ENCODE measurements around the gene CLSTN2. TPM values are rescaled to one million over a fixed set of nuclear protein-coding genes. Genes with fewer than 3 reads are reported as not detected.

Gene CLSTN2
- total and polyA plus RNA-seq, 2 donors from 2014 or later = 2.0 to 12.0 TPM

DNA sequence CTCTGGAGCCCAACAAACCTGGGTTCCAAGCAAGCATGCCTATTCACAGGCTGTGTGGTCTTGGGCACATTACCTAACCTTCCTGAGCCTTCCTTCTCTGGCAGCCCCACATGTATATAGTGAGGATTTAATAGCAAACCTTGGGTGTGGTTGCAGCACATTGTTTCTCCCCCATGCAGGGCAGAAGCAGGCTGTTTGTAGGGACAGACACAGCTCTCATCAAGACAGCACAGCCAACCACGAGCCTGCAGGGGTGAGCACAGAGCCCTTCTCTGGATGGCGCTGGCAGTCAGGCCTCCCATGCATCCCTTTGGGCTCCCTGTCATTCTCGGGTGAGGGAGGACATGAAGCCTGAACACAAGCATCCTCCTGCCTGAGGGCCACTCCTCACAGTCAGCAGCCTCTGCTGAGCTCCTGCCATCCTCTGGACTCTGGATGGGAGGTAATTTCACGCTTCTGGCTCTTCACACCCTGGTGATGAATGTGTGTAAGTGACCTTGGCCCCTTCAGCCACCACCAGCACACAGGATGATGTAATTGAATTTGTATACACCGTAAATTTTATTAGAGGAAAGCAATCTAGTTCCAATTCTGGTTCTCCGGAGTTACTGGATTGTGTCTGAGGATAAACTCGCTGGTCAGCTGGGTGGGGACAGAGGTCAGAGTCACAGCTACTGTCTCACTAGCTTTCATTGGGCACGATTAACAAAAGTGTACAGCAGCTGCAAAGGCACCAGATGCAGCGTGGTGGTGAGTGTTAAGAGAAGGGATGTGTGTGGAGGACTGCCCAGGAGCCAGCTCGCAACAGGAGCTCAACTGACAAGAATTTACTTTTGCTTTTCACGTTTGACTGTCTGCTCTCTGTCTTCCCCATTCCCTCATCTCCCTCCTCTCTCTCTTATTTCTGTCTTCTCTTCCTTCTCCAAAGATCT lies 118.1 kb downstream of the CLSTN2 start:
- Histone ChIP-seq H3K4me1 (ENCODE audit: control insufficient read depth in 2 of 3, insufficient read depth in 2 of 3, low read depth in 1 of 3, low read length in 3 of 3) (no peaks in the 10 kb centered on the region), H3K9me3 (ENCODE audit: control insufficient read depth in 2 of 3, insufficient read depth in 1 of 3, low read length in 3 of 3) (no peaks in the 10 kb centered on the region), H3K4me3 (ENCODE audit: low read length in 3 of 3) (no peak overlapping the region), H3K36me3 (ENCODE audit: control insufficient read depth in 2 of 3, insufficient read depth in 3 of 3, low read length in 3 of 3) (no peaks in the 10 kb centered on the region), H3K9ac (ENCODE audit: low read length in 3 of 3) (no peak overlapping the region), H3K27ac (ENCODE audit: low read depth in 2 of 2, low read length in 2 of 2) (no peak overlapping the region), H3K27me3 (ENCODE audit: control insufficient read depth, insufficient read depth, low read length) (no peaks in the 10 kb centered on the region)
- TF ChIP-seq, protein P1, sequence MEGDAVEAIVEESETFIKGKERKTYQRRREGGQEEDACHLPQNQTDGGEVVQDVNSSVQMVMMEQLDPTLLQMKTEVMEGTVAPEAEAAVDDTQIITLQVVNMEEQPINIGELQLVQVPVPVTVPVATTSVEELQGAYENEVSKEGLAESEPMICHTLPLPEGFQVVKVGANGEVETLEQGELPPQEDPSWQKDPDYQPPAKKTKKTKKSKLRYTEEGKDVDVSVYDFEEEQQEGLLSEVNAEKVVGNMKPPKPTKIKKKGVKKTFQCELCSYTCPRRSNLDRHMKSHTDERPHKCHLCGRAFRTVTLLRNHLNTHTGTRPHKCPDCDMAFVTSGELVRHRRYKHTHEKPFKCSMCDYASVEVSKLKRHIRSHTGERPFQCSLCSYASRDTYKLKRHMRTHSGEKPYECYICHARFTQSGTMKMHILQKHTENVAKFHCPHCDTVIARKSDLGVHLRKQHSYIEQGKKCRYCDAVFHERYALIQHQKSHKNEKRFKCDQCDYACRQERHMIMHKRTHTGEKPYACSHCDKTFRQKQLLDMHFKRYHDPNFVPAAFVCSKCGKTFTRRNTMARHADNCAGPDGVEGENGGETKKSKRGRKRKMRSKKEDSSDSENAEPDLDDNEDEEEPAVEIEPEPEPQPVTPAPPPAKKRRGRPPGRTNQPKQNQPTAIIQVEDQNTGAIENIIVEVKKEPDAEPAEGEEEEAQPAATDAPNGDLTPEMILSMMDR (IDR thresholded peaks at IDR 0.05; ENCODE audit: borderline replicate concordance, extremely low read depth, insufficient read depth) = no peak
- no peak for FAIRE-seq
- intact Hi-C loops (cut with DNase I) = no loop called here
- DNase-seq = peak in 4 of 5 donors; percentile 82 to 92 (median 87)

DNA sequence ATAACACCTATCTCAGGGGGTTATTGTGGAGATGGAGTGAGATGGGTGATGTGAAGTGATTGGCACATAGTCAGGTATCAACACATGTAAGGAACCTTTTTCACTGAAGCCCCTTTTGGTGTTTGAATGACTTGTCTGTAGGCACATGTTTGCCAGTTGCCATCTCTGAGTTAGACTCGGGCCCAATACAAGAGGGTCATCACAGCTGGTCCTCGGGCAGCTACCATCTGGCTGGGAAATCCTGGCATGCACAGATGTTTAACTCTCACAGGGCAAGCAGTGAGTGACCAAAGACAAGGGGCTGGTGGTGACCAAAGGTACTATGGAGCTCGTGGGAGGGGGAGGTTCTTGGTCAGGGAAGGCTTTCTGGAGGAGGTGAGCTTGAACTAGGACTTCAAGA lies 118.8 kb downstream of the CLSTN2 start:
- FAIRE-seq = no peak
- TF ChIP-seq, protein P1 (IDR thresholded peaks at IDR 0.05; ENCODE audit: borderline replicate concordance, extremely low read depth, insufficient read depth) = no peak
- no peak overlapping the region for H3K4me3 ChIP-seq (ENCODE audit: low read length in 3 of 3)

DNA sequence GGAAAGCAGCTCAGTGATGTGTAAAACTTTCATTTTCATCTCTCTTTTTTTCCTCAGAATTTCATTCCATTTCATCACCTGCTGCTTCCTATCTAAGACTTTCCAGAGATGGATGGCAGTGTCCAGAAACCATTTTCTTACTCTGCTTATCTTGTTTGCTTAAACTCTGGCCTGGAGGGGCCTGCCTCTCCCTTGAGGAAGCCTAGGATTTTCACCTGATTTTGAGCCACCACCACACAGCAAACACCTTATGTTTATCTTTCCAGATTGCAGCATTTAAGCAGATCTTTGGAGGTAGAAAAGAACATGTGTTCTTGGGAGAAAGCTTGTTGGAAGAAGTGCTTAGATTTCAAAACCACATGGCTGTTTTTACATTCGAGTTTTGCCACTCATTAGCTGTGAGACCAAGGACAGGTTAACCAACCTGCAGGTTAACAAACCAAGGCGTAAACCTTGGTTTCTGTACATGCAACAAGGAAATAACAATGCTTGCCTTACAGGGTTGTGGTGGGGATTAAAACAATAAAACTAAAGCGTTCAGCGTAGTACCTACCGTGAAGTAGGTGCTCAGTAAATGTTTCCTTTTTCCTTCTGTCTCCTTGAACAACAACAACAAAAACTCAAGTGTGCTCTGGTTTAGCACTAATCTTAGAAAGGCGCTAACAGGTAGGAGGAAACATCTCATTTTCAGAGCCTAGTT lies 120.3 kb downstream of the CLSTN2 start:
- no peaks in the 10 kb centered on the region for H3K36me3 ChIP-seq (ENCODE audit: control insufficient read depth in 2 of 3, insufficient read depth in 3 of 3, low read length in 3 of 3)
- no peaks in the 10 kb centered on the region for H3K27me3 ChIP-seq (ENCODE audit: control insufficient read depth, insufficient read depth, low read length)
- no peak overlapping the region for H3K4me3 ChIP-seq (ENCODE audit: low read length in 3 of 3)
- no peak overlapping the region for H3K27ac ChIP-seq (ENCODE audit: low read depth in 2 of 2, low read length in 2 of 2)
- intact Hi-C loops (cut with DNase I) = no loop called here
- FAIRE-seq (no peak), DNase-seq (no peak)
- H3K9me3 ChIP-seq (ENCODE audit: control insufficient read depth in 2 of 3, insufficient read depth in 1 of 3, low read length in 3 of 3) = no peaks in the 10 kb centered on the region
- H3K4me1 ChIP-seq (ENCODE audit: control insufficient read depth in 2 of 3, insufficient read depth in 2 of 3, low read depth in 1 of 3, low read length in 3 of 3) = no peaks in the 10 kb centered on the region
- no peak overlapping the region for H3K9ac ChIP-seq (ENCODE audit: low read length in 3 of 3)
- TF ChIP-seq, protein P1 (IDR thresholded peaks at IDR 0.05; ENCODE audit: borderline replicate concordance, extremely low read depth, insufficient read depth) = no peak

More for the DNA sequence above, 118.8 kb downstream of the CLSTN2 start:
- no peak overlapping the region for H3K9ac ChIP-seq (ENCODE audit: low read length in 3 of 3)
- no peak overlapping the region for H3K27ac ChIP-seq (ENCODE audit: low read depth in 2 of 2, low read length in 2 of 2)
- H3K9me3 ChIP-seq (ENCODE audit: control insufficient read depth in 2 of 3, insufficient read depth in 1 of 3, low read length in 3 of 3) = no peaks in the 10 kb centered on the region
- no peaks in the 10 kb centered on the region for H3K27me3 ChIP-seq (ENCODE audit: control insufficient read depth, insufficient read depth, low read length)
- DNase-seq = no peak
- intact Hi-C loops (cut with DNase I) = no loop called here
- no peaks in the 10 kb centered on the region for H3K36me3 ChIP-seq (ENCODE audit: control insufficient read depth in 2 of 3, insufficient read depth in 3 of 3, low read length in 3 of 3)
- no peaks in the 10 kb centered on the region for H3K4me1 ChIP-seq (ENCODE audit: control insufficient read depth in 2 of 3, insufficient read depth in 2 of 3, low read depth in 1 of 3, low read length in 3 of 3)

Measured in kidney (tissue), 14 donors.